GM12873 (cell line): ENCODE data around the gene PRRG2.

ENCODE experiments used
- CTCF ChIP-seq: IDR thresholded peaks from 2 replicates; pipeline ENCODE4 v1.5.1; 2012; ENCODE audit warnings: low read depth, mild to moderate bottlenecking, moderate library complexity, low read length, control low read depth; ENCODE audit not compliant: insufficient read depth; ENCODE audit errors: missing control alignments

The PRRG2 gene

GRCh38 chr19:49579947-49580263, 1.2 kb upstream of the PRRG2 start:
- TF ChIP-seq CTCF: no peak

- TF ChIP-seq CTCF: no peak
These were observed 681 bp upstream of the PRRG2 start, which contains the start of gene NOSIP for GRCh38 chr19:49580264-49581006. TSS of gene NOSIP (minus strand) at chr19:49580556. CDS start at chr19:49560691, 19,865 bp downstream.

GRCh38 chr19:49583239-49583638, 2.1 kb downstream of the PRRG2 start:
- TF ChIP-seq CTCF: no peak

- no peak for TF ChIP-seq CTCF
These were observed 3.9 kb downstream of the PRRG2 start for GRCh38 chr19:49585023-49585422.

- no peak for TF ChIP-seq CTCF
These were observed 6.1 kb downstream of the PRRG2 start for GRCh38 chr19:49587227-49587626.

GRCh38 chr19:49588365-49589122, 7.4 kb downstream of the PRRG2 start:
- no peak for TF ChIP-seq CTCF

- TF ChIP-seq CTCF: no peak
These were observed 8.4 kb downstream of the PRRG2 start for GRCh38 chr19:49589502-49589905.
